ENCODE measurements around the gene CHCHD6.
A peak's percentile ranks its signal among the peaks of the same experiment; 100 is the strongest.

Gene CHCHD6

GRCh38 chr3:126745760-126746394 is 41.8 kb downstream of the CHCHD6 start:
- DNase-seq, result no peak

DNA sequence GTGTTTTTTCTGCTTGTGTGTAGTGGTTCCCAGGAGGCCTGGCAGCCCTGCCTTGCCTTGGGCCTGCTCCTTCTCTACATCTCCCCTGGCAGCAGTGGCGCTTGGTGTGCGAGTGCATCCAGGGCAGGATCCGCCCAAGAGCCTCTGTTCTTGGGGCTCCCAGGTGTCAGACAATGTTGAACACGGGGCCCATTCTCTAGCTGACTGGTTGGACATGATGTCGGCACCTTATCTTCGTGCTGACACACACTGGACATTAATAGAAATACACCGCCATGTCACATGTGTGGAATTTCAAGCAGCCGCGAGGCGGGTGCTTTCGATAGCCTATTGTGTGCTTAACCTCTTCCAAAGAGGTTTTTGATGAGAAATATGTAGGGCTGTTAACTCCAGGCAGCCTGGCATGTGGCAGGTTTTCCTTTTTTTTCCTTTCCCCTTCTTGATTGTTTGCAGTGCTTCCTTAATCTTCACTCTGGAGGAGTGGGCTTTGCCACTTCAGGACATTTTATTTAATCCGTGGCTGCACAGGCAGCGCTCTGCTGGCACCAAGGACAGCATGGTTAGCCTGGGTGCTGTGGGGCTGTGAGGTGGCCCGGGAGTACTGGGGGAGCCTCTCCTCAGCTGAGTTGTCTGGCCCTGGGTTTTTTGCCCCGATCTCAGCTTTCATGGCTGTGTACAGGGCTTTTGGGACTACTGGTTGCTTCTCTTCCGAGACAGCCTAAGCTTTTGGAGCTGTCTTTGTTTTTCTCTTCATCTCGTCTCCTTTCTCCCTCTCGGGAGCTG is 42.5 kb downstream of the CHCHD6 start:
- peak; percentile 1 for DNase-seq

DNA sequence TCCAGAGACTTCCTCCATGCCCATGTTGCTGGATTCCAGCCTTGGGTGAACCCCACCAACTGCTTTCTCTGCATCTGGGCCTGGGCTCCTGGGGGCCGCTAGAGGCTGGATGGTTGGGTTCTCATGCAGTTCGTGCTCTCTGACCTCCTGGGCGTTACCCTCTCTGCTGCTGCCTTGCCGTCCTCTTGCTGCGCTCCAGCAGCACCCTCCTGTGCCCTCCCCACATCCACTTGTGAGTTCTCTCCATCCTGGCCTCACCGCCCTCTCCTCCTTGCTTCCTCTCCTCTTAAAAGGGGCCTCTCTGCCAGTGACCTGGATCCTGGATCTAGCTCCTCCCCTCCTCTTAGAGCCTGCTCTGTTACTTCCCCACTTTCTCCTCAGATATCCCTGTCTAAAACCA is 43.7 kb downstream of the CHCHD6 start:
- DNase-seq, result no peak

GRCh38 chr3:126748701-126749546 is 44.9 kb downstream of the CHCHD6 start:
- DNase-seq, result no peak

DNA sequence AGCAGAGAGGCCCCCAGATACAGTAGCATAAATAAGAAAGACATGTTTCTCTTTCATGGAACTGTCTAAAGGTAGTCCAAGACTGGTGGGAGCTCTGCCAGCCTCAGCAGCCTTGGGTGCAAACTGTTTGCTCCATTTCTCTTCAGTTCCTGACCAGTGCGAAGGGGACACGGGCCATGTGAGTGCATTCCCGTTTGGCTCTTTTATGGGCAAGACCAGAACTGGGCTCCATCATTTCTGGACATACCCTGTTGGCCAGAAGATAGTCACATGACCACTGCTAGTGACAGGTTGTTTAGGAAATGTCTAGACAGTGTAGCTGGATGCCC is 45.5 kb downstream of the CHCHD6 start:
- no peak for DNase-seq

DNA sequence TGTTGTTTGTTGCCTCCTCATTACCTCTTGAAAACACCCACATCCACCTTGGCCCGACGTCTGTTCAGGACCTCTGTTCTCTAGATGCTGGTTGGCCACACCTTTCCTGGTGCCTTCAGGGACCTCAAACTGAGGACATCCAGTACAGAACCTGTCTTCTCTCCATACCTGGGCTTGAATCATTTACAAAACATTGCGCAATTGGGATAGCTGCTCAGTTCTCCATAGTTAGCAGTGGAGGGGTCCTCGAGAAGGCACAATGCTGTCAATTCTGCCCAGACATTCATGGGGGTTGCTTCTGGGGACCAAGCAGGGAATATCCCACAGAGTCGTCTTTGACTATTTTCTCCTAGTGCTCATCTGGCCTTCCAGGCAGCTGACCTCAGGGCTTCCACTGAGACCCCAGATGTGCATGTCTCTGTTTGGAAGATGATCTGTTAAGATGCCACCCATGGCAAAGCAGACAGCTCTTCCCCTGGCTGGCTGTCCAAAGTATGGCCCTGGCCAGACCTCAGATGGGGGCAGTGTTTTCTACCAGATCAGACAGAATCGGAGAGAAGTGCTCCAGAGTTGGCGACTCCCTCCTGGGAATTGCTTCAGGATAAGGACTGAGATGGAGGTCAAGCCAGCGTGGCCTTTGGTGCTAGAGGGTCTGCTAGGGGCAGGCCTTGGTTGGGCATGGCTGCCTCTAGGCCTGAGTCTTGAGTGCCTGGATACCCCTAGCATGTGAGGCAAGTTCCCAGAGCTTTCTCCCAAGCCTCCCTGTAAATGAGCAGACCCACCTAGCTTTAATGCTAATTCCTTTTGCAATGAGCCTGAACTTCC is 46.1 kb downstream of the CHCHD6 start:
- no peak for DNase-seq

DNA sequence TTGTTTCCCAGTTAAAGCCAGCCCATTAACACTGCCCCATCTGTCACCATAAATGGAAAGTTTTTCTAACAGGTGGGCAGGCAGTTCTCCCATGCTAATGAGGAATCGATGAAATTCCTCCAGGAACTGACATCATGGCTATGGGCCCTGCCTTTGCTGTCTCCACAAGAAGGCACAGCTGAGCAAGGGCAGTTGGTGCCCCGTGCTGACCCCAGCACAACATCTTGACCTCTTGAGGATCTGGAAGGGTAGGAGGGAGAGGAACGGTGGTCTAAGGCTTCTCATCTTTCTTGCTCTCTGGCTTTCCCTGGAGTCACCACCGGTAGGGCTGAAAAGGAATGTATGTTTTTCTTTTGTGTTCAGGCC is 46.7 kb downstream of the CHCHD6 start:
- no peak for DNase-seq

DNA sequence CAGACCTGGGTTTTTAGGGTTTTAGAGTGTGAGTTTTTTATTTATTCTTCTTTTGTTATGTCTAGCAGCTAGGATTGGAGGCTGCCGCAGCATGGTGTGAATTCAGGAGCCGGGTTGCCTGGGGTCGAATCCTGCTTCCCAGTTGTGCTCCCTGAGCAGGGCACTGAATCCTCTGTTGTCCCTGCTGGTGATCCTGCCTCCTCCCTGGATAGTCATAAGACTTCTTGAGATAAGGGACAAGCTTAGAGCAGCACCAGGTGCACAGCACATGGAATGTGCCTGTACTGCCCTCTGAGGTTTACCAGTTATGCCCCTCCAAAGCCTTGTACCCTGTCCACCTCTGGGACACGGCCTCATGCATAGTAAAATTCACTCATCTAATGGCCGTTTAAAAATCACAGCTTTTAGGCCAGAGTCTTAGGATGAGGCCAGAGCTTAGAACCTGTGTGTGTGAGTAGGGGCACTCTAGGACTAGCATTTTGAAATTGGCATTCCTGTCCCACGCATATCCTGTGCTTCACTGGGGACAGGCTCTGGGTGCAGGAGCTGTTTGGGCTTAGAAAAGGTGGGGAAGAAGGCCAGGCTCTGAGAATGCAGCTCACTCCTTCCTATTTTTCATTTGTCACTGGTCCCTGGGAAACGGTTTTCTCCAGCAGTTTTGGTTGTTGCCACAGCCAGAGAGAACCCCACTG is 47.7 kb downstream of the CHCHD6 start:
- DNase-seq, result no peak

GRCh38 chr3:126752303-126753190 is 48.5 kb downstream of the CHCHD6 start:
- peak; percentile 71 for DNase-seq

- DNase-seq, result no peak
Observed at GRCh38 chr3:126753191-126754160, 49.4 kb downstream of the CHCHD6 start.

DNA sequence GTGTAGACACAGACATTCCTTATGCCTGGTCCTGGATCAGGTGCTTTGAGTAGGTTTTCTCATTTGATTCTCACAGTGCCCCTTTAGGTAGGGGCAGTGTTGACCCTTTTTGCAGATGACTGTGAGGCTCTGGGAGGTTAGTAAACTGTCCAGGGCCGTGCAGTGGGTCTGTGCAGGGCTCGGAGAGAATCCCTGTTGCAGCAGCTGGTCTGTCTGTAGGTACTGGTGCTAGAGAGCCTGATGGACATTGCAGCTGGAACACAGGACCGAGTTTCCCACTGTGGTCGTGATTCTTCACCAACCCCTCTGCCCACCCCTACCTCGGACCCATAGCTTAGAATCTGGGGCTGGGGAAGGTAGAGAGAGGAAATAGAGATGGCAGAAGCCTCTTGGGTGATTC is 51.8 kb downstream of the CHCHD6 start:
- no peak for DNase-seq

DNA sequence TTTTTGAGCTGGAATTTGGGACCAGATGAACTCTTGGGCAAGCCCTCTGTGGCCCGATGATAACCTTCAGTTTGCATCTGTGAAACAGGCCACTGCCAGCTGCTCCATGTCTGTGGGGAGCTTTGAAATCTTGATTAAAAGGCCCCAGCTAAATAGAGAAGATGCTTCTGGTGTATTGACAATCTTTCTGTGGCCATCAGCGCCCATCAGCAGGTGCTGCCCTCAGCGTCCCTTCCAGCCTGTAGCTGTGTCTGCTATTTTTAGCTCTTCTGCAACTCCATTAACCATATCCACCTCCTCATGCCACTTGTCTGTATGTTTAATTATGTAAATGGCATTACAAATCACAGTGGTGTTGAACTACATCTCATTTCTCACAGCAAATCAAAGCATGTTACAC is 54.0 kb downstream of the CHCHD6 start:
- no peak for DNase-seq

DNA sequence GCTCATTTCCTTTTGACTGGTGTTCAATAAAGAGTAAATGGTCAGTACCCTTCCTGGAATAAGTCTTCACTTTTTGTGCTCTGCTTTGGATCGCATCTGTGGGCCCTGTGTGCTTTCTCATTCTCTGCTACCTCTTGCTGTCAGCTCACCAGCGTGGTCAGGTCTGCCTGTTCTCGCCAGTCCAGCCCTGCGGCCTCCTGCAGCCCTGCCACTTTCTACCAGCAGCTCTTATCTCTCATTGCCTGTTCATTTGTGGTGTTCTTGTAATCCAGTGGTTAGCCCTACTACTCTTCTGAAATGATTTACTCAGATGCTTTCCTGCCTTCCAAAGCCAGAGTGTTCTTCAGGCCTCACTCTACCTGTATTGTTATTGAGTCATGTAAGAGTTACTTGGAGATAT is 54.8 kb downstream of the CHCHD6 start:
- DNase-seq, result no peak

DNA sequence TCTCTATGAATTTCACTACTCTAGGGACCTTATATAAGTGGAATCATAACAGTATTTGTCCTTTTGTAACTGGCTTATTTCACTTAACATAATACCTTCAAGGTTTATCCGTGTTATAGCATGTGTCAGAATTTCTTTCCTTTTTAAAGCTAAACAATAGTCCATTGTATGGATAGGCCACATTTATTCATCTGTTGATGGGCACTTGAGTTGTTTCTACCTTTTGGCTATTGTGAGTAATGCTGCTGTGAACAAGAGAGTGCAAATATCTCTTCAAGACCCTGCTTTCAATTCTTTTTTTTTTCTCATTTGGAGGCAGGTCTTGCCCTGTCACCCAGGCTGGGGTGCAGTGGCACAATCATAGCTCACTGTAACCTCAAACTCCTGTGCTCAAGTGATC is 56.5 kb downstream of the CHCHD6 start:
- DNase-seq, result no peak

GRCh38 chr3:126763035-126763434 is 59.0 kb downstream of the CHCHD6 start:
- DNase-seq, result no peak

DNA sequence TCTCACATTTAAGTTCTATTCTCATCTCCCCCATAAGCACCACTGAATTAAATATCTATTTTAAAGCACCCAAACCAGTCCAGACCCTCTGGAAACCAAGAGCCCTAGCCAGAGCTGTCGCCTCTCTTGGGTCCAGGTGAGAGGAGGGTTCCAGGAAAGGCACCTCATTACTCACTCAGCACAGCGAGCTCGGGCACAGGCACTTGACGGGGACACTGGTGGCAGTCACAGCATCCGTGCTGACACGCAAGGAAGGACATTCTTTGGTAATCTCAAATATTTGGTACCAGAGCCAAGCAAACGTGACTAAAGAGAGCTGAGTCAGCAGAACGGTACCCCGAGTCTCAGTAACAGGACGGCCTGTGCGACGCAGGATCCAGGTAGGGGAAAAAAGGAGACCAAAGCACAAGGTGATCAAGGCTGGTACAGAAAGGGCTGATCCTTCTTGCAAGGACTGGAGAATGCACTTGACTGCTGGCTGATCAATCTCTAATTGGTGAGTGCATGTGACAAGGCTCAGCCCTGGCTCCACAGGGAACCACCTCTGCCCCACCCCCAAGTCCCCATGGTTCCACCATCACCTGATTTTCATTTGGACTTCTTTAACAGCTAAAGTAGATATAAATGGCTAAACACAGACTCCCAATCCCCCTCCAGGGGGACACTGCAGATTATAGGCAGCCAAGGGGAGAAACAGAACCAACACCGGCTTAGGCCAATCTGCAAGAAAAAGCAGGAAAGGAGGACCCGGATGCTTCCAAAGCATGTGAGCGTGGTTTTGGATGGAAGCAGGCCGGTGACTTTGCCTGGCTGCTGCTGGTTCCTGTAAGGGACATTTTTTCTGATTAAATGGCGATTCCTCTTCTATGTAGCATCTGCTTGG is 61.4 kb downstream of the CHCHD6 start:
- DNase-seq, result no peak

- DNase-seq, result no peak
Observed at GRCh38 chr3:126766653-126767052, 62.6 kb downstream of the CHCHD6 start.

DNA sequence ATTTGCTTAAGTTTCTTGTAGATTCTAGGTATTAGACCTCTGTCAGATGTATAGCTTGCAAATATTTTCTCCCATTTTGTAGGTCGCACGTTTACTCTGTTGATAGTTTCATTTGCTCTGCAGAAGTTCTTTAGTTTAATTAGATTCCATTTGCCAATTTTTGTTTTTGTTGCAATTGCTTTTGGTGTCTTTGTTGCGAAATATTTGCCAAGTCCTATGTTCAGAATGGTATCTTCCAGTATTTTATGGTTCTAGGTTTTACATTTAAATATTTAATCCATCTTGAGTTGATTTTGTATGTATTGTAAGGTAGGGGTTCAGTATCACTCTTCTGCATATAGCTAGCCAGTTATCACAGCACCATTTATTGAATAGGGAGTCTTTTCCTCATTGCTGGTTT is 64.9 kb downstream of the CHCHD6 start:
- DNase-seq, result no peak

GRCh38 chr3:126770096-126770495 is 66.1 kb downstream of the CHCHD6 start:
- DNase-seq, result no peak

Data from midbrain (tissue), 1 donor.